Measurements from ENCODE around the gene KRTAP10-3. TPM values are rescaled to one million over a fixed set of nuclear protein-coding genes. Genes with fewer than 3 reads are reported as not detected.
"Not testable (repeated sequence)": the region's sequence is repeated elsewhere in the genome, so short reads cannot be mapped to it uniquely, and the experiment has no call there.

The KRTAP10-3 gene, protein sequence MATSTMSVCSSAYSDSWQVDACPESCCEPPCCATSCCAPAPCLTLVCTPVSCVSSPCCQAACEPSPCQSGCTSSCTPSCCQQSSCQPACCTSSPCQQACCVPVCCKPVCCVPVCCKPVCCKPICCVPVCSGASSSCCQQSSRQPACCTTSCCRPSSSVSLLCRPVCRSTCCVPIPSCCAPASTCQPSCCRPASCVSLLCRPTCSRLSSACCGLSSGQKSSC
- not detected for total RNA-seq
- long read RNA-seq = 0 reads

DNA sequence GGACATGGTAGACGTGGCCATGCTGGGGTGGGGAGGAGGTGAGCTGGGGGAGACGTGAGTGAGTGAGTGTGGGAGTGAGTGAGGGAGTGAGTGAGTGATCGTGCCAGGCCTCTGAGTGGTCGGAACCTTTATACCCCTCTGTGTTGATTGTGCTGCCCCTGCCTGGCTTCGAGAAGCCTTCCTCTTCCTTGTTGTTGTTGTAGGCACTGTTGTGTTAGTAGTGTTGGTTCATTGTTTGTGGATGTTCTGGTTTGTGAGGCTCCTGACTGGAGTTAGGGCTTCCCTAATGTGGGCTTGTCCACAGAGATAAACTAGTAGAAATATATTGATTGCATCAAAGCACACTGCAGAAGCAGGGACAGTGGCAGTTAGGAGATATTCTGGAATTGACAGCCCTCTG is at the start of gene KRTAP10-3:
TSS of gene KRTAP10-3 (minus strand) at position 101 of the 400 bp plus-strand sequence. CDS start at position 21, 80 bp downstream.
- DNase-seq (ENCODE audit: low spot score) = no peak
- intact Hi-C loops (cut with DNase I) = no loop called here

DNA sequence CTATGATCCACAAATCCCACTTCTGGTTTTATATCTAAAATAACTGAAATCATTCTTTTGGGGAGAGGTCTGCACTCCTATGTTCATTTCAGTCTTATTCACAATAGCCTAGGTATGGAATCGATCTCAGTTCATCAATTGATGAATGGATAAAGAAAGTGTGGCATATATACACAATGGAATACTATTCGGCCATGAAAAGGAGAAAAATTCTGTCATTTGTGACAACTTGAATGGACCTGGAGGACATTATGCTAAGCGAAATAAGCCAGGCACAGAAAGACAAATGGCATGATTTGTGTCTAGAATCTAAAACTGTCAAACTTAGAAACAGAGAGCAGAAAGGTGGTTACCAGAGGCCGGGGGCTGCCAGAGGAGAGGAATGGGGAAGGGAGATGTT is 47.9 kb upstream of the KRTAP10-3 start:
- no peak for DNase-seq (ENCODE audit: low spot score)
- intact Hi-C loops (cut with DNase I) = no loop called here

DNA sequence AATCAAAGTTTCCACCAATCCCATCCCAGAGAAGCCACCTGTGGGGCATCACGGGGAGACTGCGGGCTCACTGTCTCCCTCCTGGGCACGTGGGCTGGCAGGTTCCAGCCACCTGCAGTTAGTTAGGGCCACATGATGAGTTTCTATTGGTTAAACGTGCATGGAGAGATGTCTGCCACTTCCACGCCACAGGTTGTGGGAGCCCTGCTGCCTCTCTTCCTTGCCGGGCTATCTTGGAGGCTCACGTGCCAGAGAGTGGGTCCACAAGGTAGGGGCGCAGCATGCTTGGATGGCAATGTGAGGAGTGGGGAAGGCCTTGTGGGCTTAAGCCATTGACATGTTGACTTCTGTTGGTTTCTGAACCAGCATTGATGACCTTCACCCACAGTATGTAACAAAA is 45.3 kb upstream of the KRTAP10-3 start:
- no peak for DNase-seq (ENCODE audit: low spot score)
- intact Hi-C loops (cut with DNase I) = no loop called here

DNA sequence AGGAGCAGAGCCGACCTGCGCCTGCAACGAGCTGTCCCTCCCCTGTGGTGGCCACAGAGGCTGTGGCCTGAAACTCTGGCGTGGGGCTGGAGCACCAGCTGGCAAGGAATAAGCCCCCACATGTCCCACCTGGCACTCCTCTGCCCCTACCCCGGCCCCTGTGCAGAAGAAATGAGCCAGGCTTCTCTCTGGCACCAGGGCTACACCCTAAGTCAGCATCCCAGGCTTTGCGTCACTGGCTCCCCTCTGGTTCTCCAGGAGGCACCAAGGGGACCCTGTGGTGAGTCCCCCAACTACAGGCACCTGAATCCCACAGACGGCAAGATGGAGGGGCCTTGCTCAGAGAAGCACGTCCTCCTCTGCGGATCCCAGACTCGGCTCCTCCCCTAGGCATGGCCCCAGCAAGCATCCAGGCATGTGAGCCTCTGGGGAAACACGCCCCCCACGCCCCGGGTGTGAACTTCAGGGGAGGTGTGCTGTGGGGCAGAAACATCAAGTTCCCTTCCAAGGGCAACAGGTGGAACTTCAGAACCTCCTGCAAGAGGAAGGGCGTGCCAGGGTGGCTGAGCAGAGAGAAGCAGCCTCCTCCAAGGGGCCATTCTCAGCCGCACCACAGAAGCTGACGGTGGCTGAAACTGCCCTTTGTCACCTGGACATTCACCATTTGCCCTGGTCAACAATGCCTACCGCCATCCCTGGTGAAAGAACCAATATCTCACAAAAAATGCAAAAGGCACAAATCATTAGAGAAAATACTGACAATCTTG is 44.7 kb upstream of the KRTAP10-3 start:
- no peak for DNase-seq (ENCODE audit: low spot score)
- intact Hi-C loops (cut with DNase I) = no loop called here

DNA sequence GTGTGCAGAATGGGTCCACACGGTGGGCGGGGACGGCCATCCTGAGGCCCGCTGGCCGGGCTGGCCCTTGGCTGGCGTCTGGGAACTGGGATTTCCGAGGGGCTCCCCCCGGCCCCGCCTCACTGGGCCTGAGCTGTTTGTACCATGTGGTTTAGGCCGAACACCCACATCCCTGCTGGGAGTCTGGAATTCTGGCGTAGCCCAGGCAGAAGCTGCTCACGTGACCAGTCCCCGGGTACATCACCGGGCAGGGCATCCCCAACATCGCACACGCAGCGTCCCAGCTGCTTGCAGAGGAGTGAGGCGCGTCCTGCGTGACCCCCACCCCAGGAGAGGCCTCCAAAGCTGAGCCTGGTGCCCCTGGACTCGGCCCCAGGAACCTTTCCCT is 43.9 kb upstream of the KRTAP10-3 start:
- intact Hi-C loops (cut with DNase I) = no loop called here

DNA sequence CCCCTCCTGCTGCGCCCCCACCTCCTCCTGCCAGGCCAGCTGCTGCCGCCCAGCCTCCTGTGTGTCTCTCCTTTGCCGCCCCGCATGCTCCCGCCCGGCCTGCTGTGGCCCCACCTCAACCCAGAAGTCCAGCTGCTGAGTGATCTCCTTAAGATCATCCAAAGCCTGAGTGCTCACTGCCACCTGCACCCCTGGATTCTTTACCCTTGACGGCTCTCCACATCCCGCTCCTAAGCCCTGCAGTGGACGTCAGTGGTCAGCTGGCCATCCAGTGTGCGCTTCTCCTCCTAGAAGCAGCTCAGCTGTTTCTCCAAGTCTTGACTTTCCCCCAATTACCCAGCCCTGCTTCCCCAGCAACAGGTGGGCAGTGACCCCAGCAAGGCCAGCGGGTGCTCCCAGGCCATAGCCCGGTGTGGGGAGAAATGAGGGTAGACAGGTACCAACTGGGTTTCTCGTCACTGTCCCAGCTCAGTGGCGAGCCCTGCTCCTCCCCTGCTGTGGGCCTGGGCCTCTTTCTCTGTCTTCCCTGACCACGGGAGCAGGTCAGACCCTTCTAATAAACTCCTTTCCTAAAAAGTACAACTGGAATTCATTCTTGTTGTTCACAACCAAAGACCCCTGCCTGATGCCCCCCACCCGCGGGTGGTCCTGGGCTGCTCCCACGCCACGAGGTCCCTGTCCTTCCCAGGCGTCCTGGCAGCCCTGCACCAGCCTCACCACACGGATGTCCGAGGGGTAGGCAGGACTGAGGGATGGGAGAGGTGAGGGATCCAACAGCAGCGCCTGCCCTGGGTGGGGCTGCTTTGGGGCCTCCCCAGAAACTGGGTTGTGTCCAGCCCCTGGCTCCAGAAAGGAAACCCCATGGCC is 43.2 kb upstream of the KRTAP10-3 start:
- intact Hi-C loops (cut with DNase I) = no loop called here

More for the DNA sequence above, 43.9 kb upstream of the KRTAP10-3 start:
- no peak for DNase-seq (ENCODE audit: low spot score)

DNA sequence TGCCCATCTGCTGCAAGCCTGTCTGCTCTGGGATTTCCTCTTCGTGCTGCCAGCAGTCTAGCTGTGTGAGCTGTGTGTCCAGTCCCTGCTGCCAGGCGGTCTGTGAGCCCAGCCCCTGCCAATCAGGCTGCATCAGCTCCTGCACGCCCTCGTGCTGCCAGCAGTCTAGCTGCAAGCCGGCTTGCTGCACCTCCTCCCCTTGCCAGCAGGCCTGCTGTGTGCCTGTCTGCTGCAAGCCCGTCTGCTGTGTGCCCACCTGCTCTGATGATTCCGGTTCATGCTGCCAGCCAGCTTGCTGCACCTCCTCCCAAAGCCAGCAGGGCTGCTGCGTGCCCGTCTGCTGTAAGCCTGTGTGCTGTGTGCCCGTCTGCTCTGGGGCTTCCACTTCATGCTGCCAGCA is 42.5 kb upstream of the KRTAP10-3 start:
- intact Hi-C loops (cut with DNase I); DNase-seq (ENCODE audit: low spot score): not testable (repeated sequence)

More for the DNA sequence above, 43.2 kb upstream of the KRTAP10-3 start:
- no peak for DNase-seq (ENCODE audit: low spot score)

DNA sequence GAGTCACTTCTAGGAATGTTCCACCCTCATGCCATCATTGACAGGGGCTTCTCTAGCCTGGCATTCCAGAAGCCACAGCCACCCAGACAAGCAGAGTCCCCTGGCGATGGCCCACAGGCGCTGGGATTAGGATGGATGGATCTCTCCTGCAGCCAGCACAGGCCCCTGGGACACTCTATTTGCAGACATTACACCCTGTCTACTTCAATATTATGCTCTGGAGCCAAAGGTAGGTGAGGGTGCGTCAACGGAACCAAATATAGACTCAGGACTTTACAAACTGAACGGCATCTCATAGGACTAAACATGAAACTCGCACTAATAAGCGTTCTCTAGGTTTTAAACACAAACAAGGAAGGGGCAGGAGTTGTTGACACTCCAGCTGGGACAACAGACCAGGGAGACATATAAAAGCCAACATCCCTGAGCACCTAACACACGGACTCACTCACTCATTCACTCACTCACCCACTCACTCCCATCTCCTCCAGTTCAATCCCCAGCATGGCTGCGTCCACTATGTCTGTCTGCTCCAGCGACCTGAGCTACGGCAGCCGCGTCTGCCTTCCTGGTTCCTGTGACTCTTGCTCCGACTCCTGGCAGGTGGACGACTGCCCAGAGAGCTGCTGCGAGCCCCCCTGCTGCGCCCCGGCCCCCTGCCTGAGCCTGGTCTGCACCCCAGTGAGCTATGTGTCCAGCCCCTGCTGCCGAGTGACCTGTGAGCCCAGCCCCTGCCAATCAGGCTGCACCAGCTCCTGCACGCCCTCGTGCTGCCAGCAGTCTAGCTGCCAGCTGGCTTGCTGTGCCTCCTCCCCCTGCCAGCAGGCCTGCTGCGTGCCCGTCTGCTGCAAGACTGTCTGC is 41.8 kb upstream of the KRTAP10-3 start, which contains the start of gene KRTAP10-7:
TSS of gene KRTAP10-7 (plus strand) at position 480 of the 861 bp plus-strand sequence. CDS start at position 505, 25 bp downstream.
- intact Hi-C loops (cut with DNase I); DNase-seq (ENCODE audit: low spot score): not testable (repeated sequence)

DNA sequence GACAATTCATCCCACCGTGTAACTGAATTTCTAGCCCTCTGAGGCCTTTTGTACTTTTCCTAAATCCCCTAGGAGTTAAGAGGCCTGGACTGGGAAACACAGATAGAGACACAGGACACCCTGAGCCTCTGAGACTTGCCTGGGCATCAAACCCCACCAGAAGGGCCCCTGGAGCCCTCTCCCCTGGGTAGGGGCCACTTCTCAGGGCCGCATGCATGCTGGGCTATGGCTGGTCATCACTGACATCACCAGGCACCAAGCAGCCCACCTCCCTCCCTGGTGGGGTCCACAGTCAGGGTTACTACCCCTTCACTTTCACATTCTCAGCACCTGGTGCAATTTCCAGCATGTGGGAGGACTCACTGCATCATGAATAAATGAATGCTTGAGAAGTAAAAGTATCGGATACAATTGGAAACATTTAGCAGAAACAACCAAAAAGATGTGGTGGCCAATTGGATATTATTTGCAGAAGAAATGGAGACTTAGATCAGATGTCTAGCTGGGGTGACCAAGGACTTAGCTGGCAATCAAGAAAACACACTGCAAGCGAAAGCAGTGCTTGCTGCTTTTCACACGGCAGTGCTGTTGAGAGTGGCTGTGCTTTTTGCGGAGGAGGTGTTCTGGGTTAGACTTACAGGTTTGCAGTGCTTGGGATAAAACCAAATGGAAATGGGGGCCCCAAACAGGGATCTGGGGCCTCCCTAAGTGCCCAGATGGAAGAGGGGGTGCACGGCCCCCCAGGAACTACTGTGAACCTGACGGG is 40.9 kb upstream of the KRTAP10-3 start:
- DNase-seq (ENCODE audit: low spot score) = no peak
- intact Hi-C loops (cut with DNase I) = no loop called here

DNA sequence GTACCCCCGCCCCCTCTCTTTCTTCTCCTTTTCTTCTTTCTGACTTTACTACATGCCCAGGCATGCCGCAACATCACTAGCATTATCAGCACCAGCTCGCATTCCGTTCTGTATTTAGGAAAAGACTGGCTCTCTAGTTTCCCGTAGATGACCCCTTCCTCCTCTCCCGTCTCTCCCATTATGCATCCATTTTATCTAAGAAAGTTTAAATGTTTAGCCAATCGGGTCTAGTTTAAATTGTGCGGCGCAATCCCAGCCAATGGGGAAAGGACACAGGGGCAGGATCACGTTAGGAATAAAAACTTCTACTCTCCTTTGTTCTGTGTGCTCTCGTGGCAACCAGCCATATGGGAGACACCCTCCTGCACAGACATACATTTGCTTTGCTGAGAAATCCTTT is 39.5 kb upstream of the KRTAP10-3 start:
- DNase-seq (ENCODE audit: low spot score) = no peak
- intact Hi-C loops (cut with DNase I) = no loop called here

DNA sequence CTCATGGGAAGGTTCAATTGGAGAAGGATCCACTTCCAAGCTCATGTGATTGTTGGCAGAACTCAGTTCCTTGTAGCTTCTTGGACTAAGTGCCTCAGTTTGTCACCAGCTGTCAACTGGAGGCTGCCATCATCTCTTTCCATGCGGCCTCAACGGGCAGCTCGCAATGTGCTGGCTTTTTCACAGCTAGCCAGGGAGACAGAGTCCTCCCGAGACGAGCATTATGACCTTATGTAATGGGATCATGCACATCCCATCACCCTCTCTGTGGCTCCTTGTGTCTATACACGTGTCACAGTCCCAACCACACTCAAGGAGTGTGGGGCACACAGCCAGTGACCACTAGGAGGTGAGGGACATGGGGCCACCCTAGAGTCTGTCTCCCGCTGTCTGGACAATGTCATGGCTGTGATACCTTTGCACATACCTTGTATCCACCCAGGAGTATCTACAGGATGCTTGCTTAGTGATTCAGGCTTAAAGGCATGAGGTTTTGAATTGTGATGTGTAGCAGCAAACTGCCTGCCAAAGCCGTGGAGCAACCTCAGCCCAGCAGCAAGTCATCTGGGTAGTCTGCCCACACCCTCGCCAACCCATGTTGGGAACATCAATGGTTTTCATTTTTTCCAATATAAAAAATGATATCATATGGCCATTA is 37.6 kb upstream of the KRTAP10-3 start:
- DNase-seq (ENCODE audit: low spot score) = no peak
- intact Hi-C loops (cut with DNase I) = no loop called here

DNA sequence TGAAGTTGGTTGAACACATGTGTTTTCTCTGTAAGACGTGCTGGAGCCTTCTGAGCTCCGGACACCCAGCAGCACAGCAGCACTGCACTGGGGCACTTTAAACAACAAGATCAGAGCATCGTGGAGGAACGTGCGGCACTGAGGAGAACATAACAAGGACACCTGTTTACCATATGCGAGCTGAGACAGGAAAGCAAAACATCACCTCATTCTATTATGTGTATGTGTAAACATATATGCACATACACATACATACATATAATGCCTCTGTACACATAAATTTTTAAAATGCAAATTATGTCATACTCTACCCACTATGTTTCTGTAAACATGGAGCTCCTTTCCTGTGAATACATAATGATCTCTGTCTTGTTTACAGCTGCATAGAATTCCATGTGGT is 36.9 kb upstream of the KRTAP10-3 start:
- no peak for DNase-seq (ENCODE audit: low spot score)
- intact Hi-C loops (cut with DNase I) = no loop called here

DNA sequence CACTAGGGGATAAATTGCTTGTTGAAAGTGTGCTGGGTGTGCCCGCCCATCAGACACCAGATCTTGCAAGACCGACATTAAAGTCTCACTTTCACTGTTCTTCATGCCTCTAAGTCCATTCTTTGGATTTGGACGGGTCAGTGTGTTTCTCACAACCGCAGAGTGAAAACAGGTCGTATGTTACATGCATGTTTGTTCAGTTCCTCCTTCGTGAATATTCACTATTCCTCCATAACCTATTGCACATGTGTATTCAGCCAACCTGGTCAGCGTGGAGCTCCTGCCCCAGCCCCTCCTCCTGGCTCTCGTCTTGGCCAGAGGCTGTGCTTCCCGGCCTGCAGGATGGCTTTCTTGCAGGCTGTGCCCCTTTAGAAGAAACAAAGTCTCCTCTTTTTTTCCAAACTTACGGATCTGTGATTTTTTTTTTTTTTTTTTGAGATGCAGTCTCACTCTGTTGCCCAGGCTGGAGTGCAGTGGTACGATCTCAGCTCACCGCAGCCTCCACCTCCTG is 35.9 kb upstream of the KRTAP10-3 start:
- DNase-seq (ENCODE audit: low spot score) = no peak
- intact Hi-C loops (cut with DNase I) = no loop called here

DNA sequence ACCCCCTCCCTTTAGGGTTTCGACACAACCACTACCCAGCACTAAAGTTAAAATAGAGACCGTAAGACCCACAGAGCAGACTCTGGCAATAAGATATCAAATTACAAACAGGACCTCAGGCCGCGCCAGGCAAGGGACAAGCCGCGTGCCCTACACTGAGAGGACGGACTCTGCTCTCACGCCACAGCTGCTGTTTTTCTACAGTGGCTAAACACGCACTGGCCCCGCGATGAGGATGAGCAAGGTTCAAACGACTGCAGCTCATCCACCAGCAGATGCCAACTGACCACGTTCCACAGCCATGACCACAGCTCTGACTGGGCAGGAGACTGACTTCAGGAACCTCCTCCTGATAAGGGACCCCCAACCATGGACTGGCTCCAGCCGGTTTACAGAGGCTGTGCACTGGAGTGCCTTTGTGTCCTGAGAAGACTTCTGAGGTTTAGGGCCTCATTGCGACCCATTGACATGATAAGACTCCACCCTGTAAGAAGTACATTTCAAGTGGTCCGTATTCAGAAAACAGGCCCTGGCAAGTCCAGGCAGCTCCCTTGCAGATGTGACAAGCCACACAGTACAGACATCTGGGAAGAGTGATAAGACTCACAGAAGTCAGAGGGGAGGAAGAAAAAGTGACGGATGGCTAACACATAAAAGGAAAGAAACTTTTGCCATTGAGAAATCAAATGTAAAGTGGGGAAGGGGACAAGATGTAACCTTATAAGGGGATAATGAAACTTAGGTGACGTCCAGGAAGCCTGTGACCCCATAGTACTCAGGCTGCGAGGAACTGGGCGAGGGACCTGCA is 35.2 kb upstream of the KRTAP10-3 start:
- no peak for DNase-seq (ENCODE audit: low spot score)
- intact Hi-C loops (cut with DNase I) = no loop called here

DNA sequence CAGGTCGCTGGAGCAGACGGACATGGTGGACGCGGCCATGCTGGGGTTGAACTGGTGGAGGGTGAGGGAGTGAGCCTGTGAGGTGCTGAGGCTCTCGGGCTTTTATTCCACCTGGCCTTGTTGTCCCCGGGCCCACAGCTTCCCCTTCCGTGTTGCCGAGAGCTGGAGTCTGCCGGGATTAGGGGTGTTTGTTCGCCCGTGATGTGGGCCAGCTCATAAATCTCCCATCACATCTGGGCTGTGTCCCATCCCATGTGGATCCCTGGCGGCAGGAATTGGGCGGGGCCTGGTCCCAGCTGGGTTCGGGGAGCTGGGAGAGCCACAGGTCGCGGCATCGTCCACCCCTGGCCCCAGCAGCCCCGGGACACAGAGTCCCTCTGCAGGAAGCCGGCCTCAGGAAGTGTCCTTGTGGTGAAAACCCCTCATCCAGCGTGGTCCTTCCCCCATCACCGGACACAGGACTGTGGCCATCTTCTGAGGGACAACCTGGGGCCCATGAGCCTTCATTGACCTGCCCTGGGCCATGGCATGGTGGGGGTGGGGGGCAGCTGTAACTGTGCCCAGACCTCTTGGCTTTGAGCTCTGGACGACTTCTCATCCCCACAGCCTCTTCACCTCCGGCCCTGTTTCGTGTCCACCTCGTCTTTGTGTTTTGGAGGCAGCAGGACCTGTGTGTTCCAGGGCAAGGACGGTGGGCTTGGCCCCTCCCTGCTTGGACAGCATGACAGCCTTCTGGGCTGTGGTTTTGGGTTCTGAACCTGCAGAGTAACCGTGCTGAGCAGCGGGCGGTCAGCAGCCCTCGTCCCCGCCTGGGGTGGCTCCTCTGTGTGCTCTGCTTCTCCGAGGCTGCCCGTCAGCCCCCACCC is 34.1 kb upstream of the KRTAP10-3 start, which contains the start of gene KRTAP10-6:
TSS of gene KRTAP10-6 (minus strand) at position 60 of the 866 bp plus-strand sequence. CDS start at position 39, 21 bp downstream.
- DNase-seq (ENCODE audit: low spot score) = no peak
- intact Hi-C loops (cut with DNase I) = no loop called here

DNA sequence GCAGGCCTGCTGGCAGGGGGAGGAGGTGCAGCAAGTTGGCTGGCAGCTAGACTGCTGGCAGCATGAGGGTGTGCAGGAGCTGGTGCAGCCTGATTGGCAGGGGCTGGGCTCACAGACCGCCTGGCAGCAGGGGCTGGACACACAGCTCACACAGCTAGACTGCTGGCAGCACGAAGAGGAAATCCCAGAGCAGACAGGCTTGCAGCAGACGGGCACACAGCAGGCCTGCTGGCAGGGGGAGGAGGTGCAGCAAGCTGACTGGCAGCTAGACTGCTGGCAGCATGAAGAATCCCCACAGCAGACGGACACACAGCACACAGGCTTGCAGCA is 33.2 kb upstream of the KRTAP10-3 start:
- DNase-seq (ENCODE audit: low spot score); intact Hi-C loops (cut with DNase I): not testable (repeated sequence)
